Measurements from ENCODE around the gene KCNQ1.

Gene KCNQ1

DNA sequence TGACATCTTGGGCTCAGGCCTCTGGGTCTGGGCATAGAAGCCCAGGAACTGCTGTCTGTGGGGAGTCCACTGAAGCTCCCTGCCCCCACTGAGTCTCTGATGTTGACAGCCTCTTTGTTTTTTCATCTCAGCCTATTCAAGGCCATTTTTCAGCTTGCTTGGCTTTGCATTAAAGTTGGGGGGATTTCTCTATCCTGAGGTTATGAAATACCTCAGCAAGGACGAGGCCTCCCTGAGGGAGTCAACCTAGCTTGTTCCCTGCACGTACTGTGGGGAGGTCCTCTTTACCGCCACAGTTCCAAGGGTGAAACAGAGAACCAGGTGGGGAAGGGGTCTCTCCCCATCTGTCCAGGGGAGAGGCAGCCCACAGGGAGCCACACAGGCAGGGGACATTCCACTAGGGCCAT, 246.6 kb downstream of the KCNQ1 start:
- H2AFZ ChIP-seq (ENCODE audit: low read length, unreplicated experiment) = no peak overlapping the region
- peaks cover 77% of the 10 kb centered on the region for H3K79me2 ChIP-seq (ENCODE audit: control insufficient read depth, insufficient read depth, low read length, unreplicated experiment)
- H3K27me3 ChIP-seq (ENCODE audit: insufficient read depth, low read length) = no peaks in the 10 kb centered on the region
- no peaks in the 10 kb centered on the region for H3K36me3 ChIP-seq (ENCODE audit: insufficient read depth, low read length)
- peaks cover 5% of the 10 kb centered on the region for H3K4me1 ChIP-seq (ENCODE audit: control insufficient read depth, insufficient read depth, low read length, unreplicated experiment)
- H3K27ac ChIP-seq (ENCODE audit: low read depth, low read length) = no peak overlapping the region
- no peak overlapping the region for H3K4me3 ChIP-seq (ENCODE audit: low read depth, low read length)

DNA sequence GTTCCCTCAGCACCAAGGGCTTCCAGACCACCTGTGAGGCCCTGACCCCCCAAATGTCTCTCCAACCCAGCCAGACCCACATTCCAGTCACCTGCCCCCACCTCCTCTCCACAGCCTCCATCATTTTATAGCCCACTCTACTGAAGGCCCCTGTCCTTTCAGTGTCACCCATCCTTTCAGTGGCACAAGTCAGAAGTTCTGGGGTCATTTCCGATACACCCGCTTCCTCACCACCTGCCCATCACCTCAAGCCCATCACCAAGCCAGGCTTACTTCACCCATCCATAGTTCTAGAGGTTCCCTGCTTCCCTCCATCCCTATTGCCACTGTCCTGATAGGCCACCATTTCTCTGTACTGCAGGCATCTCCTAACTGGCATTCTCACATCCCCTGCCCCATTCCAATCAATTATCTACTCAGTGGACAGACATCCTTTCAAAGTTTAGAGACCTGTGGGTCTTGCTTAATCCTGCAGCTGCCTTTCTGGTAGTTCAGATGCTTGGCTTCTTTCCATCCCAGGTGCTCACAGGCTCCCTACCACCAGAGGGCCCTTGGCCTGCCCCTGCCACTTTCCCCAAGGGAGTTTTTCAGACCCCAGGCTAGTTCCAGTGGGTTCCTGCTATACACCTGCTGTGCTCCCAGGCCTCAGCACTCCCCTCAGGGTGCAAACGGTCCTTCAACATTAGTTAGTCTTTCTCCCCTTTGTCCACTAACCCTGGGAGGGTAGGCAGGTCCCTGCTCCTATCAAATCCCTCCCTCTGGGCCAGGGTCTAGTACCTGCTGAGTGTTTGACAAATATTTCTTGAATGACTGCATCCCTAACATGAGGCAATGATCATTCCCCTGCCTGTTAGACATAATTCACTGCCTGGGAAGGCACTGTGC, 247.4 kb downstream of the KCNQ1 start:
- peaks cover 84% of the 10 kb centered on the region for H3K79me2 ChIP-seq (ENCODE audit: control insufficient read depth, insufficient read depth, low read length, unreplicated experiment)
- no peak overlapping the region for H3K4me3 ChIP-seq (ENCODE audit: low read depth, low read length)
- no peaks in the 10 kb centered on the region for H3K36me3 ChIP-seq (ENCODE audit: insufficient read depth, low read length)
- no peaks in the 10 kb centered on the region for H3K27me3 ChIP-seq (ENCODE audit: insufficient read depth, low read length)
- H2AFZ ChIP-seq (ENCODE audit: low read length, unreplicated experiment) = no peak overlapping the region
- peaks cover 13% of the 10 kb centered on the region for H3K4me1 ChIP-seq (ENCODE audit: control insufficient read depth, insufficient read depth, low read length, unreplicated experiment)
- no peak overlapping the region for H3K27ac ChIP-seq (ENCODE audit: low read depth, low read length)

DNA sequence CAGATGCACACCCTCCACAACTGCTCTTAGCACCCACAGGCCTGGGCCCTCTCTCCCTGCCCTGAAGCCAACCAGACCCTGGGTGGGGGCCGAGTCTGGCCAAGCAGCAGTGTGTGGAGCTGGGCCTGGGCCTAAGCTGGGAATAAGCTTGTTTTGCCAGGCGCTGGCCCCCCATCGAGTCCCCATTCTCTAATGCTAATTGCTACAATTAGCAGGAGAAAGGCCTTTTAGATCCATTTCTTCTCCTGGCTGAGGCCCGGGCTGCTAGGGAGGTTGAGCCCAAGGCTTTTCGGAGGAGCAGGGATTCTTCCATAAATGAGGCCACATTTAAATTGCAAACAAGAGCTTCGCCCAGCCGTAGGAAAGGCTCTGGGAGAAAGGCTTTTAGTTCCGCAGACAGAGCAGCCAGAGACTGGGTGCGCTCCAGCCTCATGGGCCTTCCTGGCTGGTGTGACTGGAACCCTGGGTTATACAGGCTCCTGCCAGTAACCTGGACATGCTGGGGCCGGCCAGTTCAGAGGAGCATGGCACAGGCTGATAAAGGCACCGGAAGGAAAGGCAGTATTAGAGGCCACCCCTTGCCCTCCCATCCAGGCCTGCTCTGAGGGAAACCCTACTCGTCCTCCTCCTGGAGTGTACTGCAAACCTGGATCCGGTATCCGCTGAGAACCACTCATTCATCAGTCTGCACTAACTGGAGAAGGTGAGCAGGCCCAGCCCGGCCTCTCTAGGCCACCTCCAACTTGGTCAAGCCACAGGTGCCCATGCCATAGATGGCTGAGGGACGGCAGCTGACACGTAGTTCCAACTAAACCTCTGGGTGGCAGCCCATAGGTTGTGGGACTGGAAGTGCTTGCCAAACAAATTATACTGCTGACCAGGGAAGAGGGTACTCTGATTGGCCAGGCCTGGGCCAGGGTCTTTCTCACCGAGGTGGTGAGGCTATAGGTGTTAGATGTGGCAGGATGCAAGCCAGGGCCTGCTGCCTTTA, 248.8 kb downstream of the KCNQ1 start:
- no peak overlapping the region for H2AFZ ChIP-seq (ENCODE audit: low read length, unreplicated experiment)
- no peaks in the 10 kb centered on the region for H3K36me3 ChIP-seq (ENCODE audit: insufficient read depth, low read length)
- peaks cover 16% of the 10 kb centered on the region for H3K4me1 ChIP-seq (ENCODE audit: control insufficient read depth, insufficient read depth, low read length, unreplicated experiment)
- H3K27me3 ChIP-seq (ENCODE audit: insufficient read depth, low read length) = no peaks in the 10 kb centered on the region
- H3K27ac ChIP-seq (ENCODE audit: low read depth, low read length) = no peak overlapping the region
- H3K4me3 ChIP-seq (ENCODE audit: low read depth, low read length) = no peak overlapping the region
- peaks cover 92% of the 10 kb centered on the region for H3K79me2 ChIP-seq (ENCODE audit: control insufficient read depth, insufficient read depth, low read length, unreplicated experiment)

DNA sequence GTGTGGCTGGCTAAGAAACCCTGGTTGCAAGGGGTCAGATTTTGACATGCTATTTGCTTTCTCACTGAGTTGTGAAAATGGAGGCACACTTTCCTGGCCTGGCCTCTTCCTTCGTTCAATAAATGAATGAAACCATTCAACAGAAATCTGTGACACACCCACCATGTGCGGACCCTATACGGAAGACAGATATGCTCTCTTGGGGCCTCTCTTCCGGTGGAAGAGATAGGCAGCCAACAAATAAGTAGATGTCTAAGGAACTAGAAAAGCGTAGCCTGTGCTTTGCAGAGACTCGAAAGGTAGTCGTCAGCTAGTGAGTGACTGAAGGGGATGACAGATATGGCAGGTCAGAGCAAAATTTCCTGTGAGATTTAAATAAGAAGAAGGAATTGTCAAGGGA, 249.7 kb downstream of the KCNQ1 start:
- Histone ChIP-seq H3K27ac (ENCODE audit: low read depth, low read length) (no peak overlapping the region), H3K79me2 (ENCODE audit: control insufficient read depth, insufficient read depth, low read length, unreplicated experiment) (peaks cover 92% of the 10 kb centered on the region), H2AFZ (ENCODE audit: low read length, unreplicated experiment) (no peak overlapping the region), H3K27me3 (ENCODE audit: insufficient read depth, low read length) (no peaks in the 10 kb centered on the region), H3K36me3 (ENCODE audit: insufficient read depth, low read length) (no peaks in the 10 kb centered on the region), H3K4me3 (ENCODE audit: low read depth, low read length) (no peak overlapping the region), H3K4me1 (ENCODE audit: control insufficient read depth, insufficient read depth, low read length, unreplicated experiment) (peaks cover 16% of the 10 kb centered on the region)

DNA sequence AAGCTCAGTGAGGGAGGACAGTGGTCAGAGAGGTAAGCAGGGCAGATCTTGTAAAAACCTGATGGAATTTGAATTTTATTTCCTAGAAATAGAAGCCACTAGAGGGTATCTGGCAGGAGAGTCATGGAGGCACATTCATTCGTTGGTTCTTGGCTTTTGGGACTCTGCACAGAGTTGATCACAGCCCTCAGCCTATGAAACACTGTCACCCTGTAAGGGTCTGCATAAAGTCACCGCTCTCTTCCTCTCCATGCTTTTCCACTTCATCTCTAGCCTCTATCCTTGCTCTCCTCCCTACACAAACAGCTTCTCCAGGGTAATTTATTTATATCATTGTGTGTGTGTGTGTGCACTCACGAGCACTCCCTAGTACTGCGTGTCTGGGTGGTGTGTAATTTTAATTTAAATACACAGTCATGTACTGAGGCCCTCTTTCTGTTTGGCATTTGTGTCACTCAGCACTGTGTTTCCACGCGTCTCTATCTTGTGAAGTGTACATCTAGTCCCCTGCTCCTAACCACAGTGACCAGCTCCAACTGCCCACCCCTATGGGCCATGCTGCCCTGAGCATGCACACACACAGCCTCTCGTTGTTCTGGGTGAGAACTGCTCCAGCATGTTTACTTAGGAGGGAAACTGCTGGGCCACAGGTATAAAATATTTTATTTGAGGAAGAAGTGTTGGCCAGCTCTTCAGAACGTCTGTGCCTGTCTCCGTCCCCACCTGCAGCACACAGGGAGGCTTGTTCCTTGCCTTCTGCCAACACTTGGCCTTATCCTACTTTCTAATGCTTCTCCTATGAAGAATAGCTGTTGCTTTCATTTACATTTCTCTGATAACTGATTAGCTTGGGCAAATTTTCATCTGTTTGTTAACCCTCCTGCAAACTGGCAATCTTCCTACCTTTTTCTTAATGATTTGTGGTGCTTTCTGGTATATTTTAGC, 250.5 kb downstream of the KCNQ1 start:
- no peak overlapping the region for H2AFZ ChIP-seq (ENCODE audit: low read length, unreplicated experiment)
- H3K79me2 ChIP-seq (ENCODE audit: control insufficient read depth, insufficient read depth, low read length, unreplicated experiment) = peaks cover 89% of the 10 kb centered on the region
- no peak overlapping the region for H3K4me3 ChIP-seq (ENCODE audit: low read depth, low read length)
- H3K27me3 ChIP-seq (ENCODE audit: insufficient read depth, low read length) = no peaks in the 10 kb centered on the region
- H3K4me1 ChIP-seq (ENCODE audit: control insufficient read depth, insufficient read depth, low read length, unreplicated experiment) = peaks cover 16% of the 10 kb centered on the region
- no peaks in the 10 kb centered on the region for H3K36me3 ChIP-seq (ENCODE audit: insufficient read depth, low read length)
- no peak overlapping the region for H3K27ac ChIP-seq (ENCODE audit: low read depth, low read length)

DNA sequence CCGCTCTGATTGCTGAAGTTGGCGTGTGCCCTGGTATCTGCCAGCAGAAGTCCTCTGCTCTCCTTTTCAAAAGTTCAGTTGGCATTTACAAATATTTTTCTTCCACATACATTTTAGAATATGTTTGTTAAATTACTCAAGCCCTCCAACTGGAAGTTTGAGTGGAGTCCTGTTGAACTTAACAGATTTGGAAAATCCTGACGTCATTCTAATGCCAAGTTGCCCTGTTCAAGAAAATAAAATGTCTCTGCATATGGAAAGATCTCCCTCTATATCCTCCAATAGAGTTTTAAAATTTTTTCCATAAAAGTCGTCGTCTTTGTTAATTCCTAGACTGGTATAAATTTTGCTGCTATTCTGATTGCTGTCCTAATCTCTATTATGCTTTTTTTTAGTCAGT, 251.6 kb downstream of the KCNQ1 start:
- no peaks in the 10 kb centered on the region for H3K27me3 ChIP-seq (ENCODE audit: insufficient read depth, low read length)
- peaks cover 16% of the 10 kb centered on the region for H3K4me1 ChIP-seq (ENCODE audit: control insufficient read depth, insufficient read depth, low read length, unreplicated experiment)
- no peak overlapping the region for H2AFZ ChIP-seq (ENCODE audit: low read length, unreplicated experiment)
- no peaks in the 10 kb centered on the region for H3K36me3 ChIP-seq (ENCODE audit: insufficient read depth, low read length)
- H3K27ac ChIP-seq (ENCODE audit: low read depth, low read length) = no peak overlapping the region
- peaks cover 82% of the 10 kb centered on the region for H3K79me2 ChIP-seq (ENCODE audit: control insufficient read depth, insufficient read depth, low read length, unreplicated experiment)
- peak overlapping the region; percentile 86 for H3K4me3 ChIP-seq (ENCODE audit: low read depth, low read length)

DNA sequence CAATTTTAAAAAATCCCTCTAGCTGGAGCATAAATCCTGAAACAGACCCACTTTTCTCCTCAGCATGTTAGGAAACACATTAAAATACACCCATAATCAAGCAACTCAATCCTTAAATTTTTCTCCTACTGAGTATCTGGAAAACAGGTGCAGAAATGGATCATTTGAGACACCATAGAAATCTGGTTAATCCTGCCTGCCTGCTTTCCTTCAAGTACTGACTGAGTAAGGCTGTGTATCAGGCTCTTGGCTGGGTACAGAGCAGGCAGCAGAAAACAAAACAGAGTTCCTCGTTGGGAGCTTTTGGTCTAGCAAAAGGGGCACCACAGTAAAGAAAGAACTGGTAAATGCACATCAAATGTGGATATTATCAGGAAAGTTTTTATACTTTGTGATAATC, 253.1 kb downstream of the KCNQ1 start:
- Histone ChIP-seq H2AFZ (ENCODE audit: low read length, unreplicated experiment) (no peak overlapping the region), H3K4me1 (ENCODE audit: control insufficient read depth, insufficient read depth, low read length, unreplicated experiment) (peaks cover 16% of the 10 kb centered on the region)

DNA sequence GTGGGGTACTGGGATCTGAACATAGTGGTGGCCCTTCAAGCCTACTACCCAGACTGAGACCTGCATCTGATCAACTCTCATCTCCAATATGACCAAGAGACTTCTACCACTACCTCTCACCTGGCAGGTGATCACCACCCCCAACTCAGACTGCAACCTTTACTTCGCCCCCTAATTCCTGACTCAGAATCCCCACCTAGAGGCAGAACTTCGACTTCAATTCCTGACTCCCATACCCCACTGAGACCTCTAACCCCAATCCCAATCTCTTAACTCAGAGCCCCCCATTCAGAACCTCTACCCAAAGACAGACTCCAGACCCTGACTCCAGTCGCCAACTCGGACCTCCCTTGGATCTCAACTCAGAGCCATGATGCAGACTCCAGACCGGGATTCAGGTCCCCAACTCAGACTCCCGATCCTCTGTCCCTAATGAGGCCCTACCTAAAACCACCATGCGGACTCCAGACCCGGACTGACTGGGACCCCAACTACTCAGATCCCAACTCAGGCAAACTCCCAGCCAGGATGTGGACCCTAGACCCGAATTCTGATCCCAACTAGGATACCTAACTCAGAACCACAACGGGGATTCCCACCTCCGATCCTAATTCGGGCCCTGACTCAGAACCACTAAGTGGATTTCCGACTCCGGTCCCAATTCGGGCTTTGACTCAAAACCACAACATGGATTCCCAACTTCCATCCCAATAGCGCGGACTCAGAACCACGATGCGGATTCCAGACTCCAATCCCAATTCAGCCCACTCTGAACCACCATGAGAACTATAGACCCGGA, 253.8 kb downstream of the KCNQ1 start:
- H3K4me1 ChIP-seq (ENCODE audit: control insufficient read depth, insufficient read depth, low read length, unreplicated experiment) = peaks cover 19% of the 10 kb centered on the region
- H3K36me3 ChIP-seq (ENCODE audit: insufficient read depth, low read length) = no peaks in the 10 kb centered on the region
- H3K27me3 ChIP-seq (ENCODE audit: insufficient read depth, low read length) = no peaks in the 10 kb centered on the region
- no peak overlapping the region for H2AFZ ChIP-seq (ENCODE audit: low read length, unreplicated experiment)
- peak overlapping the region; percentile 86 for H3K4me3 ChIP-seq (ENCODE audit: low read depth, low read length)
- H3K27ac ChIP-seq (ENCODE audit: low read depth, low read length) = no peak overlapping the region
- peaks cover 63% of the 10 kb centered on the region for H3K79me2 ChIP-seq (ENCODE audit: control insufficient read depth, insufficient read depth, low read length, unreplicated experiment)

More for the DNA sequence above, 253.1 kb downstream of the KCNQ1 start:
- peak overlapping the region; percentile 86 for H3K4me3 ChIP-seq (ENCODE audit: low read depth, low read length)
- H3K27me3 ChIP-seq (ENCODE audit: insufficient read depth, low read length) = no peaks in the 10 kb centered on the region
- H3K79me2 ChIP-seq (ENCODE audit: control insufficient read depth, insufficient read depth, low read length, unreplicated experiment) = peaks cover 70% of the 10 kb centered on the region
- H3K27ac ChIP-seq (ENCODE audit: low read depth, low read length) = no peak overlapping the region
- H3K36me3 ChIP-seq (ENCODE audit: insufficient read depth, low read length) = no peaks in the 10 kb centered on the region

DNA sequence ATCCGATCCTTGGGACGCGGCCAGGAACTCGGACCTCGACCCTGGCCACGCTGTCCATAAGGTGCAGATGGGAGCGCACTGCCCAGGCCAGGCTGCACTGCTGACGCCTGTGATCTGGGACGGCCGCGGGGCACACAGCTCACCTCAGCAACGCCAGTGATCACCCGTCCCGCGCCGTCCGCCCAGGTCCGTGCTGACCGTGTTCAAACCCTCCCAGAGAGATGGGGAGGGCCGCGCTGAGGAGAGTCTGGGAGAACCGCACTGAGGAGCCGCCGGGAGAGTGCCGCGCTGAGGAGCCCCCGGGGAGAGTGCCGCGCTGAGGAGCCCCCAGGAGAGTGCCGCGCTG, 254.3 kb downstream of the KCNQ1 start:
- Histone ChIP-seq H2AFZ (ENCODE audit: low read length, unreplicated experiment) (no peak overlapping the region), H3K27me3 (ENCODE audit: insufficient read depth, low read length) (no peaks in the 10 kb centered on the region), H3K79me2 (ENCODE audit: control insufficient read depth, insufficient read depth, low read length, unreplicated experiment) (peaks cover 57% of the 10 kb centered on the region), H3K4me1 (ENCODE audit: control insufficient read depth, insufficient read depth, low read length, unreplicated experiment) (peaks cover 21% of the 10 kb centered on the region), H3K36me3 (ENCODE audit: insufficient read depth, low read length) (no peaks in the 10 kb centered on the region), H3K27ac (ENCODE audit: low read depth, low read length) (no peak overlapping the region), H3K4me3 (ENCODE audit: low read depth, low read length) (peak overlapping the region; percentile 86)

Data from ACC112 (cell line).